GM21515 (cell line): ENCODE results near the gene CR1.
"Not testable (repeated sequence)": the region's sequence is repeated elsewhere in the genome, so short reads cannot be mapped to it uniquely, and the experiment has no call there.

Source experiments
- ATAC-seq: cut with Tn5 transposase; IDR thresholded peaks from one replicate; pipeline ENCODE4 v1.9.1; 2021; ENCODE audit not compliant: unreplicated experiment

The CR1 gene

GRCh38 chr1:207638487-207639145 lies 142.7 kb downstream of the CR1 start:
- not testable (repeated sequence) for ATAC-seq

- ATAC-seq: not testable (repeated sequence)
These were observed 143.4 kb downstream of the CR1 start for GRCh38 chr1:207639362-207639761.

GRCh38 chr1:207644166-207644851 lies 148.4 kb downstream of the CR1 start:
- ATAC-seq: peak; percentile 13

GRCh38 chr1:207644852-207645634 lies 149.1 kb downstream of the CR1 start, which contains the start of gene CR1L:
CR1L (plus strand) TSS chr1:207645133; CDS start chr1:207645234, 101 bp downstream.
- ATAC-seq: peak; percentile 90

- no peak for ATAC-seq
These were observed 149.7 kb downstream of the CR1 start for GRCh38 chr1:207645635-207646081.

- ATAC-seq: no peak
These were observed 150.2 kb downstream of the CR1 start for GRCh38 chr1:207646171-207646570.

- no peak for ATAC-seq
These were observed 151.1 kb downstream of the CR1 start for GRCh38 chr1:207646944-207647579.

GRCh38 chr1:207647671-207648333 lies 151.8 kb downstream of the CR1 start:
- no peak for ATAC-seq

GRCh38 chr1:207648334-207649209 lies 152.6 kb downstream of the CR1 start:
- ATAC-seq: no peak

GRCh38 chr1:207649210-207649753 lies 153.3 kb downstream of the CR1 start:
- no peak for ATAC-seq

- ATAC-seq: no peak
These were observed 154.1 kb downstream of the CR1 start for GRCh38 chr1:207649865-207650580.

- no peak for ATAC-seq
These were observed 155.6 kb downstream of the CR1 start for GRCh38 chr1:207651583-207651982.

GRCh38 chr1:207654320-207654719 lies 158.4 kb downstream of the CR1 start:
- no peak for ATAC-seq

GRCh38 chr1:207658408-207658807 lies 162.5 kb downstream of the CR1 start:
- ATAC-seq: no peak

GRCh38 chr1:207658904-207659485 lies 163.0 kb downstream of the CR1 start:
- no peak for ATAC-seq

GRCh38 chr1:207659545-207660153 lies 163.7 kb downstream of the CR1 start:
- ATAC-seq: no peak

GRCh38 chr1:207661420-207661819 lies 165.5 kb downstream of the CR1 start:
- not testable (repeated sequence) for ATAC-seq

GRCh38 chr1:207666342-207666741 lies 170.4 kb downstream of the CR1 start:
- ATAC-seq: no peak
